ENCODE measurements around the gene BTG3. TPM values are rescaled to one million over a fixed set of nuclear protein-coding genes. Genes with fewer than 3 reads are reported as not detected.

Gene BTG3
- total RNA-seq, 1 experiment from 2014 or later, result 23.9 TPM

- TF ChIP-seq ZNF532 (CRISPR knock-in tag; IDR thresholded peaks at IDR 0.05; ENCODE audit: borderline replicate concordance) (no peak), NR2C2 (CRISPR knock-in tag; IDR thresholded peaks at IDR 0.05) (no peak)
These were observed 46.2 kb upstream of the BTG3 start (continued) for GRCh38 chr21:17658931-17659330.

DNA sequence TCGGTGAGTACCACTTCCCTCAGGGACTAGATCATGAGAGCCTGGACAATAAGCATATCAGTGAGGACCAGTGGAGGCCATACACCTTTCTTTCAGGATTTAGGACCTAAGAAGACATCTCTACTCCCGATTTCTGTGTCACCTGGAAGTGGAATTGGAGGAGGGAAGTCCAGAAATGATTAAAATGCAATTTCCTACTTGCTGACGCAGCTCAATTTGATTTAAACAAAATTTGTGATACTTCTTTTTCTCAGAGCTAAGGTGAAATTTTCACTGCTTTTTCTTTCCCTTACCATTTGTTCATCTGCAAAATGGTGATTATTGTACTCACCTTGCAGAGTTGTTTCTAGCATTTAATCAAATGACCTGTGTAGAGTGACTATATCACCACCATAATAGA, 38.8 kb upstream of the BTG3 start:
- CTCF ChIA-PET, result no interaction called here
- Mint-ChIP-seq H3K27ac (no peak overlapping the region), H3K27me3 (ENCODE audit: low read depth) (no peaks in the 10 kb centered on the region), H3K4me1 (peaks cover 4% of the 10 kb centered on the region), H3K36me3 (peaks cover 7% of the 10 kb centered on the region), H3K9me3 (peaks cover 21% of the 10 kb centered on the region), H3K4me3 (no peak overlapping the region)
- POLR2A ChIA-PET, result no interaction called here
- DNase-seq (ENCODE audit: low spot score) (no peak), ATAC-seq (no peak)
- TF ChIP-seq IRF1 (CRISPR knock-in tag; IDR thresholded peaks at IDR 0.05), result no peak
- no peak for TF ChIP-seq FOXP1 (CRISPR knock-in tag; IDR thresholded peaks at IDR 0.05; ENCODE audit: borderline replicate concordance)
- no peak for TF ChIP-seq STAT6 (CRISPR knock-in tag; conservative IDR thresholded peaks at IDR 0.05; ENCODE audit: low read depth)
- TF ChIP-seq, protein P1, sequence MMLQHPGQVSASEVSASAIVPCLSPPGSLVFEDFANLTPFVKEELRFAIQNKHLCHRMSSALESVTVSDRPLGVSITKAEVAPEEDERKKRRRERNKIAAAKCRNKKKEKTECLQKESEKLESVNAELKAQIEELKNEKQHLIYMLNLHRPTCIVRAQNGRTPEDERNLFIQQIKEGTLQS (CRISPR knock-in tag; conservative IDR thresholded peaks at IDR 0.05), result no peak
- TF ChIP-seq ERG (CRISPR knock-in tag; IDR thresholded peaks at IDR 0.05), result no peak
- no peak for TF ChIP-seq ZNF138 (CRISPR knock-in tag; conservative IDR thresholded peaks at IDR 0.05)
- no peak for TF ChIP-seq ZNF532 (CRISPR knock-in tag; IDR thresholded peaks at IDR 0.05; ENCODE audit: borderline replicate concordance)
- no peak for TF ChIP-seq USF1 (CRISPR knock-in tag; IDR thresholded peaks at IDR 0.05)
- no peak for TF ChIP-seq CTCF (IDR thresholded peaks at IDR 0.05)
- TF ChIP-seq ZNF317 (CRISPR knock-in tag; IDR thresholded peaks at IDR 0.05; ENCODE audit: borderline replicate concordance, low read depth), result no peak
- TF ChIP-seq NFE2L1 (CRISPR knock-in tag; IDR thresholded peaks at IDR 0.05), result no peak
- no peak for TF ChIP-seq SOX15 (CRISPR knock-in tag; IDR thresholded peaks at IDR 0.05)
- TF ChIP-seq ATF2 (CRISPR knock-in tag; IDR thresholded peaks at IDR 0.05; ENCODE audit: borderline replicate concordance, low read depth), result no peak

All from WTC11 (cell line).